ENCODE data around the gene TOLLIP.

TOLLIP gene

DNA sequence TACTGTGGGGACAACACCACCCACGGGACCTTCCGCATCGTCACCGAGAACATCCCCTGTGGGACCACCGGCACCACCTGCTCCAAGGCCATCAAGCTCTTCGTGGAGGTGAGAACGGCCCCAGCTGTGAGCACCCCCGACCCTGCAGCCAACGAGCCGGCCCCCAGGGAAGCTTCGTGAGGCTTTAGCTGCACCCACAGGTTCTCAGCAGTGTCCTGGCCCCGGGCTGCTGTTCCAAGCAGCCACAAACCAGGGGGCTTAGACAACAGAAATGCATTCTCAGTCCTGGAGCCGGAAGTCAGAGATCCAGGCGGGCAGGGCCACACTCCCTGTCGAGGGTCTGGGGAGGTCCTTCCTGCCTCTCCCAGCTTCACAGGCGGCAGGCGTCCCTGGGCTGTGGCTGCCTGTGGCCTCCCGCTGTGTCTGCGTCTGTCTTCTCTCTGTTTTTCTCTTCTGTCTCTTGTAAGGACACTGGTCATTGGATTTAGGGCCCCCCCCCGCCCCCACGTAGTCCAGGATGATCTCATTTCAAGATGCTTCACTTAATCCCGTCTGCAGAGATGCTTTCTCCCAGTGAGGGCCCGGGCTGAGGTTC, 74.0 kb downstream of the TOLLIP start:
- Histone ChIP-seq H3K79me1 (ENCODE audit: low read length) (no peaks in the 10 kb centered on the region), H3K4me3 (ENCODE audit: low read length) (no peak overlapping the region), H2BK120ac (ENCODE audit: low read depth, low read length) (no peak overlapping the region), H2BK5ac (ENCODE audit: low read length) (no peak overlapping the region), H3K18ac (ENCODE audit: low read length) (no peak overlapping the region), H3K4me2 (ENCODE audit: low read length) (no peak overlapping the region), H3K56ac (ENCODE audit: low read length) (no peak overlapping the region), H4K5ac (ENCODE audit: low read length) (no peak overlapping the region), H3K23ac (ENCODE audit: low read length) (no peak overlapping the region), H3K27me3 (ENCODE audit: insufficient read depth, low read length, poor library complexity) (no peaks in the 10 kb centered on the region), H3K79me2 (ENCODE audit: control insufficient read depth, insufficient read depth, low read length) (no peaks in the 10 kb centered on the region), H3K36me3 (ENCODE audit: control insufficient read depth, insufficient read depth, low read length) (no peaks in the 10 kb centered on the region), H2BK15ac (replicated peaks; ENCODE audit: low read depth) (no peak overlapping the region), H2AK5ac (ENCODE audit: low read length) (no peak overlapping the region), H3K4me1 (ENCODE audit: control insufficient read depth, low read depth, low read length) (no peaks in the 10 kb centered on the region), H3K4ac (ENCODE audit: low read depth, low read length) (no peak overlapping the region), H3K27ac (ENCODE audit: low read depth, low read length) (no peak overlapping the region), H4K8ac (ENCODE audit: low read depth, low read length) (no peak overlapping the region), H3K9ac (ENCODE audit: low read length) (no peak overlapping the region)
- no CpG with 5 or more reads among the region's 23 CpGs for WGBS (ENCODE audit: extremely low coverage, insufficient coverage, low lambda C conversion rate)
- DNase-seq = no peak

DNA sequence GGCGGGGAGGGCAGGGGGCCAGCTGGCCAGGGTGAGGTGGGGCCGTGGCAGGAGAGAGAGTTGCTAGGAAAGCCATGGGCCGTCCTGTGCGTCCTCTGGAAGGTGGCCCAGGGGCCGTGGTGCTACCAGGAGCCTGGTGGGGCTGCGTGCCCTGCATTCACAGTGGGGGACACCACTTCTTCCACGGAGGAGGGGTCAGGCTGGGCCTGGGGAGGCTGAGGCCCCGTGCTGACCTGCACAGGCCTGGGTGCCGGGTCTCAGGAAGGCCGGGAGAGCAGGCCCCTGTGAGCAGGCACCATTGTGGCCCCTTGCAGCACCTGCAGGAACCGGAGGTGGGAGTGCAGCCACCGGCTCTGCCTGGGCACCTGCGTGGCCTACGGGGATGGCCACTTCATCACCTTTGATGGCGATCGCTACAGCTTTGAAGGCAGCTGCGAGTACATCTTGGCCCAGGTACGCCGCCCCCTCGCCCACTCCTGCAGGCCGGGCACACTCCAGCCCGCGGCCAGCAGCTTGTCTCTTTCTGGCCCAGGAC, 74.6 kb downstream of the TOLLIP start:
- H3K9ac ChIP-seq (ENCODE audit: low read length) = no peak overlapping the region
- H3K4me2 ChIP-seq (ENCODE audit: low read length) = no peak overlapping the region
- H3K79me1 ChIP-seq (ENCODE audit: low read length) = no peaks in the 10 kb centered on the region
- WGBS (ENCODE audit: extremely low coverage, insufficient coverage, low lambda C conversion rate) = no CpG with 5 or more reads among the region's 23 CpGs
- no peak overlapping the region for H4K5ac ChIP-seq (ENCODE audit: low read length)
- H2BK5ac ChIP-seq (ENCODE audit: low read length) = no peak overlapping the region
- H3K36me3 ChIP-seq (ENCODE audit: control insufficient read depth, insufficient read depth, low read length) = no peaks in the 10 kb centered on the region
- H3K79me2 ChIP-seq (ENCODE audit: control insufficient read depth, insufficient read depth, low read length) = no peaks in the 10 kb centered on the region
- H3K4ac ChIP-seq (ENCODE audit: low read depth, low read length) = no peak overlapping the region
- H3K56ac ChIP-seq (ENCODE audit: low read length) = no peak overlapping the region
- no peak overlapping the region for H4K8ac ChIP-seq (ENCODE audit: low read depth, low read length)
- no peak overlapping the region for H3K23ac ChIP-seq (ENCODE audit: low read length)
- H2AK5ac ChIP-seq (ENCODE audit: low read length) = no peak overlapping the region
- H3K4me3 ChIP-seq (ENCODE audit: low read length) = no peak overlapping the region
- no peak overlapping the region for H3K27ac ChIP-seq (ENCODE audit: low read depth, low read length)
- H2BK15ac ChIP-seq (replicated peaks; ENCODE audit: low read depth) = no peak overlapping the region
- H3K27me3 ChIP-seq (ENCODE audit: insufficient read depth, low read length, poor library complexity) = no peaks in the 10 kb centered on the region
- no peaks in the 10 kb centered on the region for H3K4me1 ChIP-seq (ENCODE audit: control insufficient read depth, low read depth, low read length)
- no peak overlapping the region for H3K18ac ChIP-seq (ENCODE audit: low read length)
- H2BK120ac ChIP-seq (ENCODE audit: low read depth, low read length) = no peak overlapping the region
- DNase-seq = no peak

DNA sequence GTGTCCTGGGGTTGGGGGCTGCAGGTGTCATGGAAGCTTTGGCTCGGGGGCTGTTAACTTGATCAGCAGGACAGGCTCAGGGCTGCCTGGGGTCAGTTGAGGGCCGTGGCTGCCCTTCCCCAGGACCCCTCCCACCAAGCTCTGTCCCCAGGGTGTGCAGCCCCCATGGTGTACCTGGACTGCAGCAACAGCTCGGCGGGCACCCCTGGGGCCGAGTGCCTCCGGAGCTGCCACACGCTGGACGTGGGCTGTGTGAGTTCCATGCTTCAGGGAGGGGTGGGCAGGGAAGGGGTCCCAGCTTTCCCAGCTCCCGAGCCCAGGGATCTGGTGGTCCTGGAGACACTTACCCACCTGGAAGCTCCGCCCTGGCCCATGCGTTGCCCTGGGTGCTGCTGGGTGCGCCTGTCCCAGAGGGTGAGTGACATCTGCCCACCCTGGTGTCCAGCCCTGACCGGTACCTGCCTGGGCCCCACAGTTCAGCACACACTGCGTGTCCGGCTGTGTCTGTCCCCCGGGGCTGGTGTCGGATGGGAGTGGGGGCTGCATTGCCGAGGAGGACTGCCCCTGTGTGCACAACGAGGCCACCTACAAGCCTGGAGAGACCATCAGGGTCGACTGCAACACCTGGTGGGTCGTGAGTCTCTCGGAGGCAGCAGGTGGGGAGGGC, 75.2 kb downstream of the TOLLIP start:
- H3K56ac ChIP-seq (ENCODE audit: low read length) = no peak overlapping the region
- no peak overlapping the region for H2BK15ac ChIP-seq (replicated peaks; ENCODE audit: low read depth)
- no peak overlapping the region for H4K5ac ChIP-seq (ENCODE audit: low read length)
- H3K79me2 ChIP-seq (ENCODE audit: control insufficient read depth, insufficient read depth, low read length) = no peaks in the 10 kb centered on the region
- no peaks in the 10 kb centered on the region for H3K4me1 ChIP-seq (ENCODE audit: control insufficient read depth, low read depth, low read length)
- no peaks in the 10 kb centered on the region for H3K36me3 ChIP-seq (ENCODE audit: control insufficient read depth, insufficient read depth, low read length)
- no peak overlapping the region for H3K4me3 ChIP-seq (ENCODE audit: low read length)
- H3K23ac ChIP-seq (ENCODE audit: low read length) = no peak overlapping the region
- H2BK120ac ChIP-seq (ENCODE audit: low read depth, low read length) = no peak overlapping the region
- no peaks in the 10 kb centered on the region for H3K27me3 ChIP-seq (ENCODE audit: insufficient read depth, low read length, poor library complexity)
- H3K18ac ChIP-seq (ENCODE audit: low read length) = no peak overlapping the region
- H2BK5ac ChIP-seq (ENCODE audit: low read length) = no peak overlapping the region
- H3K79me1 ChIP-seq (ENCODE audit: low read length) = no peaks in the 10 kb centered on the region
- no peak overlapping the region for H3K9ac ChIP-seq (ENCODE audit: low read length)
- H3K27ac ChIP-seq (ENCODE audit: low read depth, low read length) = no peak overlapping the region
- H3K4me2 ChIP-seq (ENCODE audit: low read length) = no peak overlapping the region
- DNase-seq = no peak
- no CpG with 5 or more reads among the region's 22 CpGs for WGBS (ENCODE audit: extremely low coverage, insufficient coverage, low lambda C conversion rate)
- H2AK5ac ChIP-seq (ENCODE audit: low read length) = no peak overlapping the region
- no peak overlapping the region for H3K4ac ChIP-seq (ENCODE audit: low read depth, low read length)
- no peak overlapping the region for H4K8ac ChIP-seq (ENCODE audit: low read depth, low read length)

DNA sequence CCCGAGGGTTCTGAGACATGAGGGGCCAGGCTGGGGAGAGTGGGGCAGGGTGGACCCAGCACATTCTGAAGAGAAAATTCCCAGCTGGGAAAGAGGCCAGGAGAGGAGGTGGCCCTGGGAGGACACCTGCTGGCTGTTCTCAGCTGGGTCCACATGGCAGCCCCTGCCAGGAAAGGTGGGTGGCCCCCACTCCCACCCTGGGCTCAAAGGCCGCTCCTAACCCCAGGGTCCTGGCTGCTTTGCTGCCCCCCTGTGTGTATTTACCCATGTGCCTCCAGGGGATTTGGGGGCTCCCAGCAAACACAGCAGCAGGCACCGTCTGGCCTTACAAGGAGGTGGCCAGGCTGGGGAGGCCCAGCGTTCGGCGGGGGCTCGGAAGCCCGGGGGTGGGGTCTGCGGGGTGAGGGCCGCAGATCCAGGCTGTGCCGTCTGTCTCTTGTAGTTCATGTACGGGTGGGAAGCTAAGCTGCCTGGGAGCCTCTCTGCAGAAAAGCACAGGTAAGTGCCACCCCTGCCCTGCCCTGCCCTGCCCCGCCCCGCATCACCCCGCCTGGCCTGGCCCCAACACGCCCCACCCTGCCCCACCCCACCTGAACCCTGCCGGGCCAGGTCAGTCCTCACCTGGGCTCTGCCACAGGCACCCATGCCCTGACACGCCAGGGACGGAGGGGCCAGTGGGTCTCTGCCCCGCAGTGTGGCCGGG, 75.9 kb downstream of the TOLLIP start:
- H3K4ac ChIP-seq (ENCODE audit: low read depth, low read length) = no peak overlapping the region
- no peak overlapping the region for H4K5ac ChIP-seq (ENCODE audit: low read length)
- no CpG with 5 or more reads among the region's 21 CpGs for WGBS (ENCODE audit: extremely low coverage, insufficient coverage, low lambda C conversion rate)
- no peak overlapping the region for H2BK5ac ChIP-seq (ENCODE audit: low read length)
- no peaks in the 10 kb centered on the region for H3K27me3 ChIP-seq (ENCODE audit: insufficient read depth, low read length, poor library complexity)
- no peaks in the 10 kb centered on the region for H3K79me2 ChIP-seq (ENCODE audit: control insufficient read depth, insufficient read depth, low read length)
- H3K4me2 ChIP-seq (ENCODE audit: low read length) = no peak overlapping the region
- H2AK5ac ChIP-seq (ENCODE audit: low read length) = no peak overlapping the region
- H2BK120ac ChIP-seq (ENCODE audit: low read depth, low read length) = no peak overlapping the region
- no peak overlapping the region for H2BK15ac ChIP-seq (replicated peaks; ENCODE audit: low read depth)
- H3K79me1 ChIP-seq (ENCODE audit: low read length) = no peaks in the 10 kb centered on the region
- H3K9ac ChIP-seq (ENCODE audit: low read length) = no peak overlapping the region
- no peaks in the 10 kb centered on the region for H3K4me1 ChIP-seq (ENCODE audit: control insufficient read depth, low read depth, low read length)
- H3K4me3 ChIP-seq (ENCODE audit: low read length) = no peak overlapping the region
- no peak overlapping the region for H3K27ac ChIP-seq (ENCODE audit: low read depth, low read length)
- DNase-seq = no peak
- H4K8ac ChIP-seq (ENCODE audit: low read depth, low read length) = no peak overlapping the region
- H3K23ac ChIP-seq (ENCODE audit: low read length) = no peak overlapping the region
- H3K36me3 ChIP-seq (ENCODE audit: control insufficient read depth, insufficient read depth, low read length) = no peaks in the 10 kb centered on the region
- H3K56ac ChIP-seq (ENCODE audit: low read length) = no peak overlapping the region
- H3K18ac ChIP-seq (ENCODE audit: low read length) = no peak overlapping the region

DNA sequence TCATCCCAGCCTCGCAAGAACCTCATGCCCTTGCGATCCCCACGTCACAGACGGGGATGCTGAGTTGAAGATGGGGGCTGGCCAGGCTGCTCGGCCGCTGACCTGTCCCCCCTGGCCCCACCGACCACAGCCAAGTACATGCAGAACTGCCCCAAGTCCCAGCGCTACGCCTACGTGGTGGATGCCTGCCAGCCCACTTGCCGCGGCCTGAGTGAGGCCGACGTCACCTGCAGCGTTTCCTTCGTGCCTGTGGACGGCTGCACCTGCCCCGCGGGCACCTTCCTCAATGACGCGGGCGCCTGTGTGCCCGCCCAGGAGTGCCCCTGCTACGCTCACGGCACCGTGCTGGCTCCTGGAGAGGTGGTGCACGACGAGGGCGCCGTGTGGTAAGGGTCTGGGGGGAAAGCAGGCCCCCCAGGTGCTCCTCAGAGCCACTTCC, 76.5 kb downstream of the TOLLIP start:
- Histone ChIP-seq H3K4ac (ENCODE audit: low read depth, low read length) (no peak overlapping the region), H3K18ac (ENCODE audit: low read length) (no peak overlapping the region), H2BK15ac (replicated peaks; ENCODE audit: low read depth) (no peak overlapping the region), H3K4me1 (ENCODE audit: control insufficient read depth, low read depth, low read length) (no peaks in the 10 kb centered on the region), H3K79me2 (ENCODE audit: control insufficient read depth, insufficient read depth, low read length) (no peaks in the 10 kb centered on the region), H3K4me2 (ENCODE audit: low read length) (no peak overlapping the region), H3K9ac (ENCODE audit: low read length) (no peak overlapping the region), H3K4me3 (ENCODE audit: low read length) (no peak overlapping the region), H3K79me1 (ENCODE audit: low read length) (no peaks in the 10 kb centered on the region), H3K36me3 (ENCODE audit: control insufficient read depth, insufficient read depth, low read length) (no peaks in the 10 kb centered on the region), H2BK5ac (ENCODE audit: low read length) (no peak overlapping the region), H3K56ac (ENCODE audit: low read length) (no peak overlapping the region), H3K27me3 (ENCODE audit: insufficient read depth, low read length, poor library complexity) (no peaks in the 10 kb centered on the region), H2BK120ac (ENCODE audit: low read depth, low read length) (no peak overlapping the region), H4K5ac (ENCODE audit: low read length) (no peak overlapping the region), H2AK5ac (ENCODE audit: low read length) (no peak overlapping the region), H4K8ac (ENCODE audit: low read depth, low read length) (no peak overlapping the region), H3K27ac (ENCODE audit: low read depth, low read length) (no peak overlapping the region), H3K23ac (ENCODE audit: low read length) (no peak overlapping the region)
- no peak for DNase-seq
- WGBS (ENCODE audit: extremely low coverage, insufficient coverage, low lambda C conversion rate) = no CpG with 5 or more reads among the region's 30 CpGs

All from mesendoderm (in vitro differentiated cells).